H9 (cell line): ENCODE results near the gene SAFB. TPM values are rescaled to one million over a fixed set of nuclear protein-coding genes. Genes with fewer than 3 reads are reported as not detected.

ENCODE experiments used
- DNase-seq: peaks from one replicate; pipeline ENCODE4 v3.0.0-alpha.2; 2017
- H2AFZ ChIP-seq: one replicate; pipeline ENCODE4 v1.6.1; 2013; ENCODE audit warnings: mild to moderate bottlenecking, low read length, control low read depth, moderate library complexity
- H2AK5ac ChIP-seq: 2 replicates; pipeline ENCODE4 v1.6.1; 2013; ENCODE audit warnings: low read length, control low read depth, mixed read lengths; ENCODE audit not compliant: insufficient read length
- H2BK120ac ChIP-seq: one replicate; pipeline ENCODE4 v1.6.1; 2013; ENCODE audit warnings: low read depth, mild to moderate bottlenecking, low read length, control low read depth, inconsistent platforms; ENCODE audit not compliant: poor library complexity, severe bottlenecking
- H2BK12ac ChIP-seq: 2 replicates; pipeline ENCODE4 v1.6.1; 2013; ENCODE audit warnings: low read length, control low read depth, mixed read lengths, low read depth; ENCODE audit not compliant: insufficient read length
- H2BK15ac ChIP-seq: 2 replicates; pipeline ENCODE4 v1.6.1; 2013; ENCODE audit warnings: low read depth, low read length, control low read depth
- H2BK20ac ChIP-seq: one replicate; pipeline ENCODE4 v1.6.1; 2013; ENCODE audit warnings: low read depth, mild to moderate bottlenecking, low read length, control low read depth, inconsistent platforms; ENCODE audit not compliant: poor library complexity, severe bottlenecking
- H2BK5ac ChIP-seq: 2 replicates; pipeline ENCODE4 v1.6.1; 2013; ENCODE audit warnings: low read length, control low read depth, mixed read lengths; ENCODE audit not compliant: insufficient read length
- H3K14ac ChIP-seq: 2 replicates; pipeline ENCODE4 v1.6.1; 2013; ENCODE audit warnings: low read length, control low read depth; ENCODE audit not compliant: insufficient read depth
- H3K18ac ChIP-seq: 2 replicates; pipeline ENCODE4 v1.6.1; 2013; ENCODE audit warnings: low read depth, mild to moderate bottlenecking, mixed read lengths, low read length, control low read depth; ENCODE audit not compliant: insufficient read length
- H3K23ac ChIP-seq: 2 replicates; pipeline ENCODE4 v1.6.1; 2013; ENCODE audit warnings: low read length, control low read depth, mixed read lengths, low read depth; ENCODE audit not compliant: insufficient read length
- H3K23me2 ChIP-seq: 2 replicates; pipeline ENCODE4 v1.6.1; 2013; ENCODE audit warnings: low read depth, mild to moderate bottlenecking, mixed read lengths, low read length, control low read depth; ENCODE audit not compliant: insufficient read length, poor library complexity, severe bottlenecking
- H3K27ac ChIP-seq: 2 replicates; pipeline ENCODE4 v1.5.1; 2013; ENCODE audit warnings: low read length, control low read depth, mixed read lengths, low read depth; ENCODE audit not compliant: insufficient read length
- H3K27me3 ChIP-seq: 2 replicates; pipeline ENCODE4 v1.6.1; 2013; ENCODE audit warnings: low read length, control low read depth, inconsistent platforms; ENCODE audit not compliant: insufficient read depth
- H3K4ac ChIP-seq: 2 replicates; pipeline ENCODE4 v1.6.1; 2013; ENCODE audit warnings: low read depth, mild to moderate bottlenecking, control low read depth, inconsistent platforms, low read length, moderate library complexity
- H3K4me1 ChIP-seq: 2 replicates; pipeline ENCODE4 v1.6.1; 2013; ENCODE audit warnings: low read length, control low read depth, inconsistent platforms; ENCODE audit not compliant: insufficient read depth
- H3K4me2 ChIP-seq: 2 replicates; pipeline ENCODE4 v1.6.1; 2013; ENCODE audit warnings: low read length, control low read depth, mixed read lengths; ENCODE audit not compliant: insufficient read length, insufficient read depth
- H3K56ac ChIP-seq: 2 replicates; pipeline ENCODE4 v1.6.1; 2013; ENCODE audit warnings: low read depth, mild to moderate bottlenecking, mixed read lengths, low read length, control low read depth; ENCODE audit not compliant: insufficient read length
- H3K79me1 ChIP-seq: 2 replicates; pipeline ENCODE4 v1.6.1; 2013; ENCODE audit warnings: low read depth, mild to moderate bottlenecking, moderate library complexity, low read length, control low read depth, inconsistent platforms; ENCODE audit not compliant: insufficient read depth, poor library complexity, severe bottlenecking
- H3K79me2 ChIP-seq: 2 replicates; pipeline ENCODE4 v1.6.1; 2013; ENCODE audit warnings: low read length, control low read depth, inconsistent platforms; ENCODE audit not compliant: insufficient read depth
- H3K9ac ChIP-seq: 2 replicates; pipeline ENCODE4 v1.6.1; 2013; ENCODE audit warnings: low read length, control low read depth, mixed read lengths; ENCODE audit not compliant: insufficient read length; ENCODE audit errors: extremely low read depth
- H3K9me3 ChIP-seq: one replicate; pipeline ENCODE4 v1.6.1; 2013; ENCODE audit warnings: low read depth, low read length, inconsistent platforms; ENCODE audit not compliant: control insufficient read depth
- H3T11ph ChIP-seq: one replicate; pipeline ENCODE4 v1.6.1; 2013; ENCODE audit warnings: mild to moderate bottlenecking, low read length, control low read depth, inconsistent platforms
- H4K20me1 ChIP-seq: one replicate; pipeline ENCODE4 v1.6.1; 2013; ENCODE audit not compliant: control insufficient read depth, insufficient read length, insufficient read depth
- H4K5ac ChIP-seq: 2 replicates; pipeline ENCODE4 v1.6.1; 2013; ENCODE audit warnings: low read depth, mild to moderate bottlenecking, mixed read lengths, low read length, control low read depth; ENCODE audit not compliant: insufficient read length
- H4K8ac ChIP-seq: replicated peaks from 2 replicates; pipeline ENCODE4 v1.6.1; 2013; ENCODE audit warnings: low read length, control low read depth, mixed read lengths, low read depth; ENCODE audit not compliant: insufficient read length
- H4K91ac ChIP-seq: 2 replicates; pipeline ENCODE4 v1.6.1; 2013; ENCODE audit warnings: low read depth, mild to moderate bottlenecking, moderate library complexity, mixed read lengths, low read length, control low read depth; ENCODE audit not compliant: insufficient read length
- H3K27ac Mint-ChIP-seq, 3 experiments: 2 replicates in 2 of 3; 3 replicates in 1 of 3; pipeline ENCODE4 v1.8.0; 2020 to 2021; ENCODE audit warnings: mixed read lengths in 3 of 3, mild to moderate bottlenecking in 1 of 3, moderate library complexity in 1 of 3
- H3K27me3 Mint-ChIP-seq: 2 replicates; pipeline ENCODE4 v1.8.0; 2021; ENCODE audit warnings: low read depth, mild to moderate bottlenecking, moderate library complexity, mixed read lengths
- H3K36me3 Mint-ChIP-seq, 3 experiments: 2 replicates in 2 of 3; 3 replicates in 1 of 3; pipeline ENCODE4 v1.8.0; 2020 to 2021; ENCODE audit warnings: low read depth in 3 of 3, mixed read lengths in 3 of 3; ENCODE audit not compliant: insufficient read depth in 1 of 3
- H3K4me1 Mint-ChIP-seq, 2 experiments: 2 replicates each; pipeline ENCODE4 v1.8.0; 2020; ENCODE audit warnings: mixed read lengths in 2 of 2
- H3K4me3 Mint-ChIP-seq, 2 experiments: 2 replicates in 1 of 2; 3 replicates in 1 of 2; pipeline ENCODE4 v1.8.0; 2020 to 2021; ENCODE audit warnings: mild to moderate bottlenecking in 2 of 2, mixed read lengths in 2 of 2, moderate library complexity in 1 of 2
- H3K9me3 Mint-ChIP-seq, 2 experiments: 2 replicates in 1 of 2; 3 replicates in 1 of 2; pipeline ENCODE4 v1.8.0; 2020; ENCODE audit warnings: mild to moderate bottlenecking in 2 of 2, mixed read lengths in 2 of 2, moderate library complexity in 1 of 2
- WGBS: extraction: QIAGEN DNeasy Blood & Tissue Kit; methylation state at CpG from one replicate; pipeline ENCODE4 v1.1.7; 2013; ENCODE audit warnings: missing lambda C conversion rate, low lambda C conversion rate, mixed read lengths; ENCODE audit not compliant: insufficient read length; ENCODE audit errors: extremely low coverage; 5-methylcytosine and 5-hydroxymethylcytosine counted together
- total RNA-seq: library from RNA; stranded (reverse); gene quantifications from 2 replicates; pipeline ENCODE4 v1.2.1, GENCODE V29; 2021
- TF ChIP-seq, protein P1 (sequence below): fragments of 200-600 bp; sonication (generic); conservative IDR thresholded peaks from 3 replicates; pipeline ENCODE4 v1.8.0; 2021; ENCODE audit warnings: antibody characterized with exemption, mild to moderate bottlenecking

Gene SAFB
- total RNA-seq, 1 experiment from 2014 or later, result 110 TPM

DNA sequence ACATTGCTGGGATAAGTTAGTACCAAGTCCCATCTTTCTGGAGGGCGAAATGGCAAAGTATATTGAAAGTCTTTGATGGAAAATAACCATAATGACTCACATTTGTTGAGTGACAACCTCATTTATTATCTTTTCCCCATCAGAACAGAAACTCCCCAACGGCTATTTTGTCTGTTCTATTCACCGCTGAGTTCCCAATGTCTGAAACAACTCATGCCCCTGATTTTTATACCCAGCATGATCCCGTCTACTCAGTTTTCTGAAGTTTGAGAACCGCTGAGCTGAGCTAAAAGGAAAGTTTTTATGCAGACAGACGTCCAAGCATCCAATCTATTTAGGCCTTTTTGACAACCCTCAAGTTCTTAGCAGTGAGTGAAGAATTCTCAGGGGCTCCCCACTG, 47.3 kb upstream of the SAFB start:
- no peak overlapping the region for H4K5ac ChIP-seq
- H3T11ph ChIP-seq, result no peak overlapping the region
- H3K23me2 ChIP-seq, result no peaks in the 10 kb centered on the region
- no peak overlapping the region for H3K18ac ChIP-seq
- no peak overlapping the region for H3K56ac ChIP-seq
- no peaks in the 10 kb centered on the region for H4K20me1 ChIP-seq
- no peak overlapping the region for H3K23ac ChIP-seq
- no peak overlapping the region for H2BK120ac ChIP-seq
- H2BK20ac ChIP-seq, result no peak overlapping the region
- H3K79me1 ChIP-seq, result no peaks in the 10 kb centered on the region
- H3K9me3 ChIP-seq, result no peaks in the 10 kb centered on the region
- H3K9ac ChIP-seq, result no peak overlapping the region
- no peak overlapping the region for H3K27ac ChIP-seq
- TF ChIP-seq, protein P1, sequence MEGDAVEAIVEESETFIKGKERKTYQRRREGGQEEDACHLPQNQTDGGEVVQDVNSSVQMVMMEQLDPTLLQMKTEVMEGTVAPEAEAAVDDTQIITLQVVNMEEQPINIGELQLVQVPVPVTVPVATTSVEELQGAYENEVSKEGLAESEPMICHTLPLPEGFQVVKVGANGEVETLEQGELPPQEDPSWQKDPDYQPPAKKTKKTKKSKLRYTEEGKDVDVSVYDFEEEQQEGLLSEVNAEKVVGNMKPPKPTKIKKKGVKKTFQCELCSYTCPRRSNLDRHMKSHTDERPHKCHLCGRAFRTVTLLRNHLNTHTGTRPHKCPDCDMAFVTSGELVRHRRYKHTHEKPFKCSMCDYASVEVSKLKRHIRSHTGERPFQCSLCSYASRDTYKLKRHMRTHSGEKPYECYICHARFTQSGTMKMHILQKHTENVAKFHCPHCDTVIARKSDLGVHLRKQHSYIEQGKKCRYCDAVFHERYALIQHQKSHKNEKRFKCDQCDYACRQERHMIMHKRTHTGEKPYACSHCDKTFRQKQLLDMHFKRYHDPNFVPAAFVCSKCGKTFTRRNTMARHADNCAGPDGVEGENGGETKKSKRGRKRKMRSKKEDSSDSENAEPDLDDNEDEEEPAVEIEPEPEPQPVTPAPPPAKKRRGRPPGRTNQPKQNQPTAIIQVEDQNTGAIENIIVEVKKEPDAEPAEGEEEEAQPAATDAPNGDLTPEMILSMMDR, result no peak
- H2AK5ac ChIP-seq, result no peak overlapping the region
- no peaks in the 10 kb centered on the region for H3K79me2 ChIP-seq
- H4K91ac ChIP-seq, result no peak overlapping the region
- H2BK15ac ChIP-seq, result no peak overlapping the region
- Mint-ChIP-seq H3K36me3 (no peaks in the 10 kb centered on the region), H3K27me3 (peaks cover 7% of the 10 kb centered on the region; the same call in 1 of the 2 replicates), H3K9me3 (peaks cover 3 to 5% of the 10 kb centered on the region in 2 experiments; a peak in 3 of 5 replicates), H3K27ac (no peak overlapping the region), H3K4me3 (no peak overlapping the region), H3K4me1 (peaks cover 12 to 15% of the 10 kb centered on the region in 2 experiments)
- no peak overlapping the region for H2BK5ac ChIP-seq
- no peak overlapping the region for H2BK12ac ChIP-seq
- no peak for DNase-seq
- H3K14ac ChIP-seq, result no peak overlapping the region
- H3K27me3 ChIP-seq, result no peaks in the 10 kb centered on the region
- H3K4me1 ChIP-seq, result no peaks in the 10 kb centered on the region
- no peak overlapping the region for H3K4me2 ChIP-seq
- no peak overlapping the region for H2AFZ ChIP-seq
- H3K4ac ChIP-seq, result no peak overlapping the region
- WGBS, result no CpG with 5 or more reads among the region's 6 CpGs
- no peak overlapping the region for H4K8ac ChIP-seq
